AG09309 (cell line): Measurements from ENCODE around the gene MAGI1.

ENCODE experiments used
- DNase-seq: peaks from one replicate; pipeline ENCODE4 v3.0.0-alpha.2; 2010; ENCODE audit warnings: low read depth
- H3K4me3 ChIP-seq: 2 replicates; pipeline ENCODE4 v1.5.1; 2011; ENCODE audit warnings: mild to moderate bottlenecking, low read depth, low read length, moderate library complexity; ENCODE audit not compliant: control insufficient read depth
- CTCF ChIP-seq: IDR thresholded peaks from 2 replicates; pipeline ENCODE4 v1.5.1; 2011; ENCODE audit warnings: mild to moderate bottlenecking, low read depth, low read length, inconsistent platforms; ENCODE audit not compliant: insufficient read depth, control insufficient read depth; ENCODE audit errors: missing control alignments

Gene MAGI1

GRCh38 chr3:65385805-65386204 is 652.9 kb downstream of the MAGI1 start:
- no peak for DNase-seq
- H3K4me3 ChIP-seq, result no peak overlapping the region
- no peak for TF ChIP-seq CTCF

GRCh38 chr3:65381496-65382010 is 657.2 kb downstream of the MAGI1 start:
- no peak overlapping the region for H3K4me3 ChIP-seq
- TF ChIP-seq CTCF, result no peak
- no peak for DNase-seq

GRCh38 chr3:65379223-65379622 is 659.5 kb downstream of the MAGI1 start:
- no peak for TF ChIP-seq CTCF
- H3K4me3 ChIP-seq, result no peak overlapping the region
- DNase-seq, result no peak

GRCh38 chr3:65377637-65378036 is 661.1 kb downstream of the MAGI1 start:
- no peak for TF ChIP-seq CTCF

GRCh38 chr3:65376426-65376825 is 662.3 kb downstream of the MAGI1 start:
- H3K4me3 ChIP-seq, result no peak overlapping the region
- DNase-seq, result no peak
- TF ChIP-seq CTCF, result no peak

More at GRCh38 chr3:65377637-65378036, 661.1 kb downstream of the MAGI1 start:
- H3K4me3 ChIP-seq, result no peak overlapping the region
- no peak for DNase-seq

- H3K4me3 ChIP-seq, result no peak overlapping the region
- no peak for TF ChIP-seq CTCF
- DNase-seq, result no peak
Measured at GRCh38 chr3:65371053-65371452, 667.7 kb downstream of the MAGI1 start.

GRCh38 chr3:65368866-65369265 is 669.9 kb downstream of the MAGI1 start:
- no peak for DNase-seq
- no peak for TF ChIP-seq CTCF
- H3K4me3 ChIP-seq, result no peak overlapping the region
